Measurements from ENCODE around the gene PDE10A. TPM values are rescaled to one million over a fixed set of nuclear protein-coding genes. Genes with fewer than 3 reads are reported as not detected.
A peak's percentile ranks its signal among the peaks of the same experiment; 100 is the strongest.

The PDE10A gene
- polyA plus RNA-seq (ENCODE audit: insufficient read length): 24.4 TPM
- long read RNA-seq, donor 1, full-length matches to known transcripts: 3 of 3 reads
- long read RNA-seq, donor 1, partial matches to known transcripts: 0 of 3 reads
- long read RNA-seq, donor 1, other reads (novel, unspliced or antisense): 0 of 3 reads
- long read RNA-seq, donor 2: 0 reads
- long read RNA-seq, donor 3: 0 reads
- long read RNA-seq, donor 4: 0 reads
- long read RNA-seq, donor 5, full-length matches to known transcripts: 2 of 2 reads
- long read RNA-seq, donor 5, partial matches to known transcripts: 0 of 2 reads
- long read RNA-seq, donor 5, other reads (novel, unspliced or antisense): 0 of 2 reads
- long read RNA-seq, donor 6, full-length matches to known transcripts: 1 of 1 reads
- long read RNA-seq, donor 6, partial matches to known transcripts: 0 of 1 reads
- long read RNA-seq, donor 6, other reads (novel, unspliced or antisense): 0 of 1 reads
- long read RNA-seq, donor 7, full-length matches to known transcripts: 1 of 1 reads
- long read RNA-seq, donor 7, partial matches to known transcripts: 0 of 1 reads
- long read RNA-seq, donor 7, other reads (novel, unspliced or antisense): 0 of 1 reads
- long read RNA-seq, donor 8, full-length matches to known transcripts: 1 of 1 reads
- long read RNA-seq, donor 8, partial matches to known transcripts: 0 of 1 reads
- long read RNA-seq, donor 8, other reads (novel, unspliced or antisense): 0 of 1 reads

- peak; percentile 67 for DNase-seq
Observed at GRCh38 chr6:165662749-165663376, at the start of gene PDE10A. TSS of gene PDE10A (minus strand) at chr6:165663241. CDS start at chr6:165662811, 430 bp downstream.

- no peak for DNase-seq
Observed at GRCh38 chr6:165708985-165709576, 46.0 kb upstream of the PDE10A start.

GRCh38 chr6:165707067-165707853 lies 44.2 kb upstream of the PDE10A start:
- no peak for DNase-seq

- no peak for DNase-seq
Observed at GRCh38 chr6:165705941-165706340, 42.9 kb upstream of the PDE10A start.

- DNase-seq: no peak
Observed at GRCh38 chr6:165704045-165704748, 41.2 kb upstream of the PDE10A start.

- no peak for DNase-seq
Observed at GRCh38 chr6:165702669-165703068, 39.6 kb upstream of the PDE10A start.

GRCh38 chr6:165701564-165702354 lies 38.7 kb upstream of the PDE10A start:
- DNase-seq: no peak

- DNase-seq: no peak
Observed at GRCh38 chr6:165701005-165701404, 38.0 kb upstream of the PDE10A start.

GRCh38 chr6:165698868-165699267 lies 35.8 kb upstream of the PDE10A start:
- no peak for DNase-seq

- DNase-seq: no peak
Observed at GRCh38 chr6:165697171-165697570, 34.1 kb upstream of the PDE10A start.

GRCh38 chr6:165695722-165696515 lies 32.9 kb upstream of the PDE10A start:
- DNase-seq: no peak

GRCh38 chr6:165694296-165694695 lies 31.3 kb upstream of the PDE10A start:
- DNase-seq: no peak

GRCh38 chr6:165692106-165692653 lies 29.1 kb upstream of the PDE10A start:
- DNase-seq: no peak

GRCh38 chr6:165689699-165690098 lies 26.7 kb upstream of the PDE10A start:
- no peak for DNase-seq

- no peak for DNase-seq
Observed at GRCh38 chr6:165686596-165687365, 23.7 kb upstream of the PDE10A start.

- no peak for DNase-seq
Observed at GRCh38 chr6:165685302-165685701, 22.3 kb upstream of the PDE10A start.

- no peak for DNase-seq
Observed at GRCh38 chr6:165684333-165684732, 21.3 kb upstream of the PDE10A start.

GRCh38 chr6:165680975-165681374 lies 17.9 kb upstream of the PDE10A start:
- no peak for DNase-seq
